ENCODE measurements around the gene CCR6. TPM values are rescaled to one million over a fixed set of nuclear protein-coding genes. Genes with fewer than 3 reads are reported as not detected.

CCR6 gene
- total RNA-seq, 1 experiment from 2014 or later, result not detected

- no peak overlapping the region for H3K18ac ChIP-seq (ENCODE audit: insufficient read length, low read depth, low read length)
- H2BK120ac ChIP-seq (ENCODE audit: low read depth, low read length, poor library complexity, severe bottlenecking), result no peak overlapping the region
- no peak overlapping the region for H3K56ac ChIP-seq (ENCODE audit: insufficient read length, low read depth, low read length)
- H3K9ac ChIP-seq (ENCODE audit: extremely low read depth, insufficient read length, low read length), result no peak overlapping the region
- H4K5ac ChIP-seq (ENCODE audit: insufficient read length, low read depth, low read length), result no peak overlapping the region
- H3K9me3 ChIP-seq (ENCODE audit: control insufficient read depth, low read depth, low read length), result no peaks in the 10 kb centered on the region
- H2AFZ ChIP-seq (ENCODE audit: low read length), result no peak overlapping the region
- no peak overlapping the region for H3K27ac ChIP-seq (ENCODE audit: insufficient read length, low read depth, low read length)
- H3K14ac ChIP-seq (ENCODE audit: insufficient read depth, low read length), result no peak overlapping the region
- H3K4me2 ChIP-seq (ENCODE audit: insufficient read depth, insufficient read length, low read length), result no peak overlapping the region
- no peak overlapping the region for H3K23ac ChIP-seq (ENCODE audit: insufficient read length, low read depth, low read length)
- peaks cover 0 to 6% of the 10 kb centered on the region in 2 experiments; a peak in 3 of 5 replicates for H3K9me3 Mint-ChIP-seq
- no peaks in the 10 kb centered on the region for H3K79me2 ChIP-seq (ENCODE audit: insufficient read depth, low read length)
- H2BK5ac ChIP-seq (ENCODE audit: insufficient read length, low read length), result no peak overlapping the region
- no peak overlapping the region for H3K4me3 Mint-ChIP-seq
- no peak overlapping the region for H2AK5ac ChIP-seq (ENCODE audit: insufficient read length, low read length)
- no peak for DNase-seq
- no peaks in the 10 kb centered on the region for H3K4me1 ChIP-seq (ENCODE audit: insufficient read depth, low read length)
- no peaks in the 10 kb centered on the region for H4K20me1 ChIP-seq (ENCODE audit: control insufficient read depth, insufficient read depth, insufficient read length)
- no peak overlapping the region for H3K27ac Mint-ChIP-seq
- no peaks in the 10 kb centered on the region for H3K23me2 ChIP-seq (ENCODE audit: insufficient read length, low read depth, low read length, poor library complexity, severe bottlenecking)
- H3T11ph ChIP-seq (ENCODE audit: low read length), result no peak overlapping the region
- H3K4ac ChIP-seq (ENCODE audit: low read depth, low read length), result no peak overlapping the region
- H3K79me1 ChIP-seq (ENCODE audit: insufficient read depth, low read depth, low read length, poor library complexity, severe bottlenecking), result no peaks in the 10 kb centered on the region
- H3K4me1 Mint-ChIP-seq, result peaks cover 0 to 5% of the 10 kb centered on the region in 2 experiments; a peak in 2 of 4 replicates
- no peak overlapping the region for H2BK12ac ChIP-seq (ENCODE audit: insufficient read length, low read depth, low read length)
- H3K27me3 ChIP-seq (ENCODE audit: insufficient read depth, low read length), result no peaks in the 10 kb centered on the region
- H2BK15ac ChIP-seq (ENCODE audit: low read depth, low read length), result no peak overlapping the region
- no peak overlapping the region for H2BK20ac ChIP-seq (ENCODE audit: low read depth, low read length, poor library complexity, severe bottlenecking)
- no peak overlapping the region for H4K91ac ChIP-seq (ENCODE audit: insufficient read length, low read depth, low read length)
- WGBS (ENCODE audit: extremely low coverage, insufficient read length, low lambda C conversion rate), result no CpG with 5 or more reads among the region's 8 CpGs
- H3K36me3 Mint-ChIP-seq (ENCODE audit: insufficient read depth in 1 of 3, low read depth in 3 of 3), result no peaks in the 10 kb centered on the region; a peak in 2 of 7 replicates
- H3K27me3 Mint-ChIP-seq (ENCODE audit: low read depth), result peaks cover 4% of the 10 kb centered on the region
- no peak overlapping the region for H4K8ac ChIP-seq (replicated peaks; ENCODE audit: insufficient read length, low read depth, low read length)
- TF ChIP-seq CTCF (conservative IDR thresholded peaks at IDR 0.05), result no peak
These were observed 44.2 kb upstream of the CCR6 start for GRCh38 chr6:167078745-167079144.
